GM12878 (cell line): ENCODE results near the gene FOXR1. TPM values are rescaled to one million over a fixed set of nuclear protein-coding genes. Genes with fewer than 3 reads are reported as not detected.

Experiments
- ATAC-seq: fragments of 200-7000 bp; cut with Tn5 transposase; 3 replicates; pipeline ENCODE4 v1.9.1; 2020; ENCODE audit warnings: mild to moderate bottlenecking, moderate library complexity
- BruUV-seq: library from RNA; stranded (reverse); fragments of 400-500 nt; replicated peaks from 2 replicates; lab custom pipeline; 2021; lab: Mats Ljungman, UMichigan
- CTCF ChIA-PET: fragments of 300-600 bp; sonication (Branson Sonifier 250); formaldehyde crosslinking; extraction: SDS; loops from one replicate; lab custom pipeline; 2021; ENCODE audit warnings: inconsistent platforms; lab: Yijun Ruan, JAX
- POLR2A ChIA-PET: fragments of 350-600 bp; formaldehyde crosslinking; extraction: SDS; loops from one replicate; lab custom pipeline; 2021; ENCODE audit warnings: inconsistent platforms; lab: Charles Lee
- RAD21 ChIA-PET: fragments of 300-600 bp; sonication (Branson Sonifier 250); formaldehyde crosslinking; loops from one replicate; lab custom pipeline; 2023; ENCODE audit warnings: antibody characterized with exemption; ENCODE audit not compliant: unreplicated experiment; lab: Charles Lee
- SMC1A ChIA-PET: fragments of 300-600 bp; sonication (Branson Sonifier 250); formaldehyde crosslinking; loops from one replicate; lab custom pipeline; 2023; ENCODE audit not compliant: unreplicated experiment, uncharacterized antibody; lab: Charles Lee
- DNase-seq: peaks from one replicate; pipeline ENCODE4 v3.0.0-alpha.2; 2011; ENCODE audit warnings: low read depth, low spot score
- FAIRE-seq: peaks from 3 replicates; lab custom pipeline; 2011; peaks lifted over from hg19 to GRCh38; lab: Jason Lieb, UNC
- H2AFZ ChIP-seq: 2 replicates; pipeline ENCODE4 v1.6.0; 2011; ENCODE audit warnings: low read depth, low read length, control low read depth; ENCODE audit not compliant: control insufficient read depth
- H3K27ac ChIP-seq: 2 replicates; pipeline ENCODE4 v1.5.1; 2011; ENCODE audit warnings: control low read depth; ENCODE audit not compliant: control insufficient read depth, insufficient read depth
- H3K27me3 ChIP-seq, 2 experiments: replicated peaks in 1 of 2; 2 replicates each; pipeline versions ENCODE4 v1.6.0 to v1.6.1; 2011; ENCODE audit warnings: low read length in 1 of 2; ENCODE audit not compliant: control insufficient read depth in 2 of 2, insufficient read depth in 2 of 2
- H3K36me3 ChIP-seq, 2 experiments: 2 replicates each; pipeline ENCODE4 v1.5.1; 2011; ENCODE audit warnings: low read length in 1 of 2; ENCODE audit not compliant: control insufficient read depth in 2 of 2, insufficient read depth in 2 of 2
- H3K4me1 ChIP-seq: 2 replicates; pipeline ENCODE4 v1.6.1; 2011; ENCODE audit warnings: mild to moderate bottlenecking, low read length, moderate library complexity, mixed read lengths; ENCODE audit not compliant: control insufficient read depth, insufficient read depth
- H3K4me2 ChIP-seq: 2 replicates; pipeline ENCODE4 v1.6.0; 2011; ENCODE audit warnings: control low read depth; ENCODE audit not compliant: control insufficient read depth, insufficient read depth
- H3K4me3 ChIP-seq: fragments of 200-600 bp; sonication (generic); 2 replicates; pipeline ENCODE4 v1.5.1; 2016
- H3K79me2 ChIP-seq: 2 replicates; pipeline ENCODE4 v1.6.0; 2011; ENCODE audit warnings: low read length; ENCODE audit not compliant: control insufficient read depth, insufficient read depth
- H3K9ac ChIP-seq: 2 replicates; pipeline ENCODE4 v1.8.0; 2011; ENCODE audit warnings: low read length, control low read depth, mixed read lengths; ENCODE audit not compliant: control insufficient read depth, insufficient read depth
- H3K9me3 ChIP-seq: replicated peaks from 3 replicates; pipeline ENCODE4 v1.5.1; 2011; ENCODE audit warnings: mild to moderate bottlenecking, low read length; ENCODE audit not compliant: control insufficient read depth, insufficient read depth
- H4K20me1 ChIP-seq: 2 replicates; pipeline ENCODE4 v1.6.0; 2011; ENCODE audit not compliant: control insufficient read depth, insufficient read depth
- MXI1 ChIP-seq: fragments of 150-350 bp; IDR thresholded peaks from 2 replicates; pipeline ENCODE4 v1.6.1; 2011; ENCODE audit warnings: low read depth, mild to moderate bottlenecking, inconsistent platforms, low read length, improper control_type of control experiment
- POLR2A ChIP-seq: IDR thresholded peaks from 2 replicates; pipeline ENCODE4 v1.6.1; 2011; ENCODE audit warnings: low read depth, mild to moderate bottlenecking, low read length
- POLR2AphosphoS5 ChIP-seq: IDR thresholded peaks from 2 replicates; pipeline ENCODE4 v1.6.1; 2011; ENCODE audit warnings: mild to moderate bottlenecking, low read length, inconsistent platforms
- STAT1 ChIP-seq: fragments of 450-650 bp; conservative IDR thresholded peaks from 2 replicates; pipeline ENCODE4 v1.6.1; 2014; ENCODE audit warnings: antibody characterized with exemption, mild to moderate bottlenecking
- ZBTB40 ChIP-seq: fragments of 450-650 bp; IDR thresholded peaks from 2 replicates; pipeline ENCODE4 v1.6.1; 2016; ENCODE audit warnings: mild to moderate bottlenecking, moderate library complexity, borderline replicate concordance
- WGBS: methylation state at CpG from one replicate; pipeline ENCODE4 v1.1.6; 2016; ENCODE audit warnings: low lambda C conversion rate; ENCODE audit not compliant: insufficient replicate concordance, insufficient coverage; ENCODE audit errors: missing lambda C conversion rate; 5-methylcytosine and 5-hydroxymethylcytosine counted together
- in situ Hi-C: fragments of 300-500 bp; cut with MboI; formaldehyde crosslinking; loops from 9 replicates; pipeline ENCODE4 v1.14.3; 2018; ENCODE audit warnings: mixed read lengths
- intact Hi-C: fragments of 100-400 bp; cut with micrococcal nuclease; formaldehyde crosslinking; loops from one replicate; pipeline ENCODE4 v1.14.2; 2022; ENCODE audit not compliant: unreplicated experiment
- polyA plus RNA-seq, 11 experiments: library from polyadenylated mRNA; depleted of rRNA in 4 of 11; unstranded in 6 of 11; stranded (reverse) in 5 of 11; fragments of >200 nt; fragmentation: Nextera tagmentation in 4 of 11; fragmentation: Illumina TruSeq in 1 of 11; extraction: Ambion mirVana in 4 of 11; extraction: Trizol in 1 of 11; gene quantifications; 1 replicate in 1 of 11; 2 replicates in 10 of 11; pipeline versions ENCODE4 v1.2.1 to v1.2.3, GENCODE V29; 2011 to 2016; ENCODE audit warnings: inconsistent platforms in 2 of 11, missing spikeins in 2 of 11, low read depth in 1 of 11
- total RNA-seq, 4 experiments: library from RNA; depleted of rRNA in 3 of 4; stranded (reverse); fragments of >200 nt in 3 of 4; fragmentation: Illumina TruSeq in 1 of 4; extraction: Trizol in 1 of 4; gene quantifications; 2 replicates each; pipeline versions ENCODE4 v1.2.1 to v1.2.3, GENCODE V29; 2013 to 2021

The FOXR1 gene
- total and polyA plus RNA-seq, 10 of the 15 experiments (the other 5 are each of a cell fraction or from before 2014, with no cell fraction given) = not detected

- RAD21 ChIA-PET = no interaction called here
- SMC1A ChIA-PET = no interaction called here
- H3K79me2 ChIP-seq = peaks cover 16% of the 10 kb centered on the region
- no peaks in the 10 kb centered on the region for H4K20me1 ChIP-seq
- DNase-seq = no peak
- no peak overlapping the region for H3K4me3 ChIP-seq
- no peak for TF ChIP-seq POLR2AphosphoS5
- peak; percentile 22; the same call in 1 of the 2 replicates for TF ChIP-seq POLR2A
- TF ChIP-seq ZBTB40 = no peak
- no peak for TF ChIP-seq MXI1
- no peak for TF ChIP-seq STAT1
- TF ChIP-seq, all 136 proteins: peak for 1
- H3K9ac ChIP-seq = no peak overlapping the region
- in situ Hi-C loops (no loop called here), intact Hi-C loops (no loop called here)
- ChIA-PET POLR2A (no interaction called here), CTCF (no interaction called here)
- peaks cover 5 to 9% of the 10 kb centered on the region in 2 experiments; a peak in 3 of 4 replicates for H3K36me3 ChIP-seq
- H3K27me3 ChIP-seq = no peaks in the 10 kb centered on the region
- FAIRE-seq = no peak
- BruUV-seq = no TSS peak
- no peaks in the 10 kb centered on the region for H3K9me3 ChIP-seq
- peaks cover 14% of the 10 kb centered on the region for H3K4me1 ChIP-seq
- 97% methylated on average over 16 of the region's 16 CpGs for WGBS
- H3K4me2 ChIP-seq = no peak overlapping the region
- ATAC-seq = no peak
- no peak overlapping the region for H3K27ac ChIP-seq
- H2AFZ ChIP-seq = no peak overlapping the region
Measured at GRCh38 chr11:119025978-119026766, 54.6 kb downstream of the FOXR1 start.
